GM19438 (cell line): ENCODE data around the gene PMIS2.

ENCODE experiments used
- ATAC-seq: cut with Tn5 transposase; IDR thresholded peaks from one replicate; pipeline ENCODE4 v1.9.1; 2021; ENCODE audit warnings: low read depth; ENCODE audit not compliant: unreplicated experiment

Gene PMIS2

GRCh38 chr19:35623327-35624010 lies 37.5 kb downstream of the PMIS2 start:
- no peak for ATAC-seq

- no peak for ATAC-seq
These were observed 42.2 kb downstream of the PMIS2 start for GRCh38 chr19:35628264-35628564.

- peak; percentile 94 for ATAC-seq
These were observed 42.8 kb downstream of the PMIS2 start, which contains the start of gene RBM42 for GRCh38 chr19:35628565-35629331. Gene RBM42 (plus strand): TSS chr19:35629036. CDS start chr19:35629154, 118 bp downstream.

GRCh38 chr19:35629332-35629633 lies 43.3 kb downstream of the PMIS2 start:
- no peak for ATAC-seq

- no peak for ATAC-seq
These were observed 47.9 kb downstream of the PMIS2 start for GRCh38 chr19:35633727-35634440.

GRCh38 chr19:35636651-35637050 lies 50.7 kb downstream of the PMIS2 start:
- no peak for ATAC-seq
